Common myeloid progenitor, CD34-positive (primary cell): ENCODE measurements around the gene MDGA2.

ENCODE experiments used
- CTCF ChIA-PET: fragments of 350-600 bp; sonication (Branson Sonifier 250); formaldehyde crosslinking; loops from one replicate; lab custom pipeline; 2021; ENCODE audit warnings: antibody characterized with exemption; lab: Charles Lee
- POLR2A ChIA-PET: fragments of 350-600 bp; sonication (Branson Sonifier 250); formaldehyde crosslinking; loops from one replicate; lab custom pipeline; 2021; ENCODE audit warnings: antibody characterized with exemption; lab: Charles Lee
- DNase-seq, 3 donors: peaks; one replicate each; pipeline versions ENCODE4 v3.0.0 to v3.0.0-alpha.2; 2013
- H3K27ac ChIP-seq, 2 experiments: 1 replicate in 1 of 2; 2 replicates in 1 of 2; pipeline ENCODE4 v1.7.0; 2013; ENCODE audit warnings: inconsistent platforms in 2 of 2, low read length in 2 of 2, mild to moderate bottlenecking in 2 of 2, low read depth in 1 of 2, moderate library complexity in 1 of 2; ENCODE audit not compliant: severe bottlenecking in 2 of 2, insufficient read depth in 1 of 2, poor library complexity in 1 of 2
- H3K27me3 ChIP-seq, 5 experiments: replicated peaks in 2 of 5; 1 replicate in 3 of 5; 2 replicates in 2 of 5; pipeline versions ENCODE4 v1.6.1 to v1.7.0; 2013; ENCODE audit warnings: low read length in 4 of 5, mild to moderate bottlenecking in 2 of 5, moderate library complexity in 2 of 5, inconsistent platforms in 1 of 5; ENCODE audit not compliant: insufficient read depth in 5 of 5, control insufficient read depth in 4 of 5
- H3K36me3 ChIP-seq, 4 experiments: 1 replicate in 2 of 4; 2 replicates in 2 of 4; pipeline versions ENCODE4 v1.6.1 to v1.7.0; 2013; ENCODE audit warnings: low read length in 3 of 4, control low read depth in 1 of 4, mild to moderate bottlenecking in 1 of 4; ENCODE audit not compliant: control insufficient read depth in 4 of 4, insufficient read depth in 4 of 4
- H3K4me1 ChIP-seq, 4 experiments: 1 replicate in 3 of 4; 2 replicates in 1 of 4; pipeline versions ENCODE4 v1.6.1 to v1.7.1; 2013; ENCODE audit warnings: low read length in 3 of 4, mild to moderate bottlenecking in 3 of 4, control low read depth in 1 of 4, inconsistent platforms in 1 of 4, moderate library complexity in 1 of 4; ENCODE audit not compliant: control insufficient read depth in 4 of 4, insufficient read depth in 4 of 4; ENCODE audit errors: control extremely low read depth in 1 of 4
- H3K4me3 ChIP-seq, 7 experiments: 1 replicate in 4 of 7; 2 replicates in 3 of 7; pipeline versions ENCODE4 v1.5.1 to v1.7.0; 2013; ENCODE audit warnings: mild to moderate bottlenecking in 7 of 7, low read length in 6 of 7, moderate library complexity in 6 of 7, inconsistent platforms in 2 of 7, low read depth in 2 of 7, control low read depth in 1 of 7; ENCODE audit not compliant: insufficient read depth in 4 of 7, control insufficient read depth in 1 of 7; ENCODE audit errors: extremely low read depth in 1 of 7
- H3K9me3 ChIP-seq, 5 experiments: 1 replicate in 4 of 5; 2 replicates in 1 of 5; pipeline versions ENCODE4 v1.6.1 to v1.7.1; 2013; ENCODE audit warnings: low read length in 4 of 5, mild to moderate bottlenecking in 2 of 5, inconsistent platforms in 1 of 5, low read depth in 1 of 5, moderate library complexity in 1 of 5; ENCODE audit not compliant: control insufficient read depth in 4 of 5, insufficient read depth in 2 of 5; ENCODE audit errors: control extremely low read depth in 1 of 5
- WGBS: methylation state at CpG from one replicate; pipeline ENCODE4 v1.1.5; 2013; ENCODE audit not compliant: insufficient coverage; 5-methylcytosine and 5-hydroxymethylcytosine counted together

Gene MDGA2

GRCh38 chr14:47662466-47662865 is 12.9 kb downstream of the MDGA2 start:
- DNase-seq = no peak
- ChIA-PET POLR2A (no interaction called here), CTCF (no interaction called here)
- no CpG with 5 or more reads among the region's 2 CpGs for WGBS
- Histone ChIP-seq H3K4me1 (no peaks in the 10 kb centered on the region), H3K4me3 (no peak overlapping the region), H3K36me3 (no peaks in the 10 kb centered on the region), H3K27me3 (peaks cover 0 to 3% (median 1%) of the 10 kb centered on the region in 5 experiments), H3K9me3 (no peaks in the 10 kb centered on the region), H3K27ac (no peak overlapping the region)

DNA sequence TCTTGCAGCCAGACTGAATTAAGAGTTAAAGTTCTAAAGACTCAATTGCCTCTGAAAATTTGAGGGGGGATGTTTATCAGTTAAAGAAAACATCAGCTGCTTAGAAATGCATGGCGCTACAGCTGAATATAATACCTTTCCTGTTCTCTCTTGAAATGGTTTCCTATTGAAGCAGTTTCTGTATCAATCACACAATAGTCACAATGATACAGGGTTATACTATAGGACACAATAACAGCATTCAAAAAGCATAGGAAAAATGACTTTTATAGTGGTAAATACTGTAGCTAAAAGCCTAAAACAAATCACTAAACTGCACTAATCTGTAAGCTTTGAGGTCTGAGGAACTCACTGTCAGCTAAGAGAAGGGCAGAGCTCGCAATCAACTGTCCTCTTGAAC is 15.2 kb downstream of the MDGA2 start:
- no peaks in the 10 kb centered on the region for H3K36me3 ChIP-seq
- no peaks in the 10 kb centered on the region for H3K9me3 ChIP-seq
- WGBS = 83% methylated on average over 1 of the region's 2 CpGs
- ChIA-PET CTCF (no interaction called here), POLR2A (no interaction called here)
- no peaks in the 10 kb centered on the region for H3K4me1 ChIP-seq
- peaks cover 0 to 3% (median 1%) of the 10 kb centered on the region in 5 experiments for H3K27me3 ChIP-seq
- DNase-seq = no peak
- H3K27ac ChIP-seq = no peak overlapping the region
- no peak overlapping the region for H3K4me3 ChIP-seq

DNA sequence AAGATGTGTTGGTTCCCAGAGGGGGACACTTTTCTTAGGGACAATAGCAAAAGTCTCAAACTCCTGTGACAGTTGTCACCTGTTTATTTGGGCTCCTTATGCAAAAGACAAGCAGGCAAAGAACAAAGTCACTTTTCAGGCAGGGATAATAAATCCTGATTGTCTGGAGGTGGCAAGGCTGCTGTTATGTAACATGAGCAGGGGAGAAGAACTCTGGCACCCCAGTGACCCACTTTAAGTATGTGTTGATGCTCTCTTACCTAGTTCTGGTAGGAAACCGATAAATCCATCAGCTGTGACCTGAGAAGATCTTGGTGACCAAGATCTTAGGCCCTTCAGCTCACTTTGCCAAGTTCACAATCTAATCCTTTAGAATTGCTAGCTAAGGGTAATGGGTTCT is 17.4 kb downstream of the MDGA2 start:
- H3K4me1 ChIP-seq = no peaks in the 10 kb centered on the region
- H3K9me3 ChIP-seq = no peaks in the 10 kb centered on the region
- H3K4me3 ChIP-seq = no peak overlapping the region
- ChIA-PET CTCF (no interaction called here), POLR2A (no interaction called here)
- WGBS = 83% methylated on average over 1 of the region's 1 CpG
- no peak overlapping the region for H3K27ac ChIP-seq
- no peaks in the 10 kb centered on the region for H3K36me3 ChIP-seq
- H3K27me3 ChIP-seq = peaks cover 0 to 3% (median 1%) of the 10 kb centered on the region in 5 experiments
- no peak for DNase-seq

DNA sequence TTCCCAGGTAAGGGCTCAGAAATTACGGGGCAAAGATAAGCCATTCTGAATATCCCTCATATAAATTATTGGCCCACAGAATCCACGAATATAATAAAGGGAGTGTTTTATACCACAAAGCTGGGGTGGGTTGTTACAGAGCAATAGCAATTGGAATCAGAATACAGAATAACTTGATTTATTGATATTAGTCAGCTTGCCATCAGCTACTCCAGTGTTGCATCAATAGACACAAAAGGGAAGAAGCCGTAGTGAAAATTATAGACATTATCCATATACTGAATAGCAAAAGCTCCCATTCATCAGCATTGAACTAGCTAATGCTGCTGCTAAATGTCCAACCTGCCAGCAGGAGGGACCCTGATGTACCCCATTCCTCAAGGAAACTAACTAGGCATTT is 18.3 kb downstream of the MDGA2 start:
- Histone ChIP-seq H3K27me3 (peaks cover 0 to 3% (median 0%) of the 10 kb centered on the region in 5 experiments), H3K4me3 (no peak overlapping the region), H3K27ac (no peak overlapping the region), H3K9me3 (no peaks in the 10 kb centered on the region), H3K4me1 (no peaks in the 10 kb centered on the region), H3K36me3 (no peaks in the 10 kb centered on the region)
- ChIA-PET CTCF (no interaction called here), POLR2A (no interaction called here)
- DNase-seq = no peak
- WGBS = no CpG with 5 or more reads among the region's 3 CpGs

DNA sequence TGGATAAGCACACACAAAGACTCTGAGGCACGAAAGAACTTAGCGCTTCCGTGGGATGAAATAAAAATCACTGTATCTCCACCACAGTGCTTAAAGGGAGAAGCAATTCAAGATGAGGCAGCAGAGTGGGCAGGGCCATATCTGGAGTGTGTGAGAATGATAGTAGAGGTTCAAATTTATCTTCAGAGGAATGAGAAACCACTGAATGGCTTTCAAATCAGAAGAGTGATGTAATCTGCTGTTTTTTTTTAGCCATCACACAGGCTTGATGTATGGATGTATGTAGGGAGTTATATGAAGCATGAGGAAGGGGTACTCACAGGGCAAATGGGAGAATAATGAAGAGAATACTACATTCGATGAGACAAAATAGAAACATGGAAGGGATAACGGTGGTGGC is 24.1 kb downstream of the MDGA2 start:
- H3K4me1 ChIP-seq = no peaks in the 10 kb centered on the region
- H3K4me3 ChIP-seq = no peak overlapping the region
- H3K27me3 ChIP-seq = peaks cover 0 to 3% (median 0%) of the 10 kb centered on the region in 5 experiments
- ChIA-PET POLR2A (no interaction called here), CTCF (no interaction called here)
- no peaks in the 10 kb centered on the region for H3K9me3 ChIP-seq
- H3K27ac ChIP-seq = no peak overlapping the region
- 94% methylated on average over 5 of the region's 5 CpGs for WGBS
- H3K36me3 ChIP-seq = no peaks in the 10 kb centered on the region
- no peak for DNase-seq

- Histone ChIP-seq H3K4me1 (no peaks in the 10 kb centered on the region), H3K4me3 (no peak overlapping the region), H3K9me3 (no peaks in the 10 kb centered on the region), H3K36me3 (no peaks in the 10 kb centered on the region), H3K27ac (no peak overlapping the region), H3K27me3 (no peaks in the 10 kb centered on the region)
- POLR2A ChIA-PET = no interaction called here
- CTCF ChIA-PET = no interaction called here
- WGBS = 86% methylated on average over 1 of the region's 3 CpGs
- no peak for DNase-seq
Observed at GRCh38 chr14:47637753-47638152, 37.7 kb downstream of the MDGA2 start.

- no peak overlapping the region for H3K4me3 ChIP-seq
- ChIA-PET POLR2A (no interaction called here), CTCF (no interaction called here)
- H3K4me1 ChIP-seq = no peaks in the 10 kb centered on the region
- no peak for DNase-seq
- no peak overlapping the region for H3K27ac ChIP-seq
- no peaks in the 10 kb centered on the region for H3K36me3 ChIP-seq
- 93% methylated on average over 45 of the region's 51 CpGs for WGBS
- no peaks in the 10 kb centered on the region for H3K27me3 ChIP-seq
- H3K9me3 ChIP-seq = no peaks in the 10 kb centered on the region
Observed at GRCh38 chr14:47626151-47627035, 49.0 kb downstream of the MDGA2 start.
